Activated naive CD8-positive, alpha-beta T cell treated with anti-CD3 and anti-CD28 coated beads, Interleukin-2, amount 50 U/mL, for 24 hours (primary cell): ENCODE results near the gene CCN6.

ENCODE experiments used
- ATAC-seq: fragments of 150-1000 bp; cut with Tn5 transposase; one replicate; pipeline ENCODE4 v1.10.0; 2021
- DNase-seq: peaks from one replicate; pipeline ENCODE4 v3.0.0; 2021
- H3K27ac Mint-ChIP-seq: one replicate; pipeline ENCODE4 v1.8.0; 2021; ENCODE audit warnings: mild to moderate bottlenecking, mixed read lengths
- H3K27me3 Mint-ChIP-seq: one replicate; pipeline ENCODE4 v1.8.0; 2021; ENCODE audit warnings: mixed read lengths
- H3K36me3 Mint-ChIP-seq: one replicate; pipeline ENCODE4 v1.8.0; 2021; ENCODE audit warnings: low read depth, mixed read lengths
- H3K4me1 Mint-ChIP-seq: one replicate; pipeline ENCODE4 v1.8.0; 2021; ENCODE audit warnings: mixed read lengths
- H3K4me3 Mint-ChIP-seq: one replicate; pipeline ENCODE4 v1.8.0; 2021; ENCODE audit warnings: mild to moderate bottlenecking, moderate library complexity, mixed read lengths
- H3K9me3 Mint-ChIP-seq: one replicate; pipeline ENCODE4 v1.8.0; 2021; ENCODE audit warnings: mixed read lengths

The CCN6 gene

GRCh38 chr6:112054001-112054400 lies at the start of gene CCN6:
Gene CCN6 (plus strand): TSS chr6:112054104. CDS start chr6:112054358, 254 bp downstream.
- DNase-seq (no peak), ATAC-seq (no peak)
- H3K4me3 Mint-ChIP-seq, result no peak within 1 kb of the TSS
- peaks cover 7% of the 10 kb centered on the region for H3K27me3 Mint-ChIP-seq
- H3K27ac Mint-ChIP-seq, result no peak within 1 kb of the TSS
- H3K9me3 Mint-ChIP-seq, result no peaks in the 10 kb centered on the region
- H3K4me1 Mint-ChIP-seq, result no peaks in the 10 kb centered on the region
- no peaks in the 10 kb centered on the region for H3K36me3 Mint-ChIP-seq

- no peak for DNase-seq
- H3K36me3 Mint-ChIP-seq, result no peaks in the 10 kb centered on the region
These were observed 49.5 kb upstream of the CCN6 start for GRCh38 chr6:112004201-112005012.

GRCh38 chr6:112005013-112005371 lies 48.9 kb upstream of the CCN6 start:
- Mint-ChIP-seq H3K4me1 (peaks cover 16% of the 10 kb centered on the region), H3K27ac (no peak overlapping the region), H3K36me3 (no peaks in the 10 kb centered on the region), H3K4me3 (no peak overlapping the region), H3K9me3 (peaks cover 3% of the 10 kb centered on the region), H3K27me3 (no peaks in the 10 kb centered on the region)
- ATAC-seq (no peak), DNase-seq (no peak)

More at GRCh38 chr6:112004201-112005012, 49.5 kb upstream of the CCN6 start:
- Mint-ChIP-seq H3K27me3 (no peaks in the 10 kb centered on the region), H3K9me3 (peaks cover 3% of the 10 kb centered on the region), H3K27ac (no peak overlapping the region), H3K4me1 (peaks cover 15% of the 10 kb centered on the region), H3K4me3 (no peak overlapping the region)
- no peak for ATAC-seq

GRCh38 chr6:112007254-112007653 lies 46.6 kb upstream of the CCN6 start:
- Mint-ChIP-seq H3K36me3 (no peaks in the 10 kb centered on the region), H3K4me1 (peaks cover 30% of the 10 kb centered on the region), H3K27ac (no peak overlapping the region), H3K27me3 (no peaks in the 10 kb centered on the region), H3K9me3 (peaks cover 3% of the 10 kb centered on the region), H3K4me3 (no peak overlapping the region)
- ATAC-seq (no peak), DNase-seq (no peak)

GRCh38 chr6:112007805-112008204 lies 46.1 kb upstream of the CCN6 start:
- no peaks in the 10 kb centered on the region for H3K27me3 Mint-ChIP-seq
- no peak overlapping the region for H3K4me3 Mint-ChIP-seq
- H3K36me3 Mint-ChIP-seq, result no peaks in the 10 kb centered on the region
- ATAC-seq (peak; percentile 30), DNase-seq (no peak)
- peaks cover 33% of the 10 kb centered on the region for H3K4me1 Mint-ChIP-seq
- H3K27ac Mint-ChIP-seq, result peak overlapping the region; percentile 60
- H3K9me3 Mint-ChIP-seq, result peaks cover 2% of the 10 kb centered on the region

- no peaks in the 10 kb centered on the region for H3K36me3 Mint-ChIP-seq
- H3K27me3 Mint-ChIP-seq, result no peaks in the 10 kb centered on the region
- no peak overlapping the region for H3K27ac Mint-ChIP-seq
- H3K4me3 Mint-ChIP-seq, result no peak overlapping the region
- no peak for ATAC-seq
- peaks cover 38% of the 10 kb centered on the region for H3K4me1 Mint-ChIP-seq
- H3K9me3 Mint-ChIP-seq, result no peaks in the 10 kb centered on the region
- DNase-seq, result no peak
These were observed 45.4 kb upstream of the CCN6 start for GRCh38 chr6:112008482-112008881.

GRCh38 chr6:112010328-112010727 lies 43.6 kb upstream of the CCN6 start:
- no peak for DNase-seq
- H3K27ac Mint-ChIP-seq, result peak overlapping the region; percentile 40

GRCh38 chr6:112013051-112013450 lies 40.9 kb upstream of the CCN6 start:
- no peaks in the 10 kb centered on the region for H3K9me3 Mint-ChIP-seq

More at GRCh38 chr6:112010328-112010727, 43.6 kb upstream of the CCN6 start:
- peak; percentile 62 for ATAC-seq
- Mint-ChIP-seq H3K4me1 (peaks cover 51% of the 10 kb centered on the region), H3K27me3 (no peaks in the 10 kb centered on the region), H3K36me3 (no peaks in the 10 kb centered on the region), H3K4me3 (no peak overlapping the region), H3K9me3 (no peaks in the 10 kb centered on the region)

GRCh38 chr6:112014483-112014882 lies 39.4 kb upstream of the CCN6 start:
- Mint-ChIP-seq H3K4me3 (no peak overlapping the region), H3K27ac (peak overlapping the region; percentile 25), H3K27me3 (no peaks in the 10 kb centered on the region), H3K36me3 (no peaks in the 10 kb centered on the region), H3K9me3 (no peaks in the 10 kb centered on the region), H3K4me1 (peaks cover 74% of the 10 kb centered on the region)
- DNase-seq (no peak), ATAC-seq (no peak)

More at GRCh38 chr6:112013051-112013450, 40.9 kb upstream of the CCN6 start:
- DNase-seq (no peak), ATAC-seq (no peak)
- H3K4me3 Mint-ChIP-seq, result no peak overlapping the region
- peaks cover 70% of the 10 kb centered on the region for H3K4me1 Mint-ChIP-seq
- H3K27ac Mint-ChIP-seq, result peak overlapping the region; percentile 3
- H3K36me3 Mint-ChIP-seq, result no peaks in the 10 kb centered on the region
- no peaks in the 10 kb centered on the region for H3K27me3 Mint-ChIP-seq

- H3K27me3 Mint-ChIP-seq, result no peaks in the 10 kb centered on the region
- H3K36me3 Mint-ChIP-seq, result no peaks in the 10 kb centered on the region
- peak overlapping the region; percentile 95 for H3K27ac Mint-ChIP-seq
- H3K9me3 Mint-ChIP-seq, result no peaks in the 10 kb centered on the region
- H3K4me1 Mint-ChIP-seq, result peaks cover 67% of the 10 kb centered on the region
- no peak for DNase-seq
- H3K4me3 Mint-ChIP-seq, result peak overlapping the region; percentile 59
- ATAC-seq, result no peak
These were observed 38.2 kb upstream of the CCN6 start for GRCh38 chr6:112015725-112016124.

- peak overlapping the region; percentile 59 for H3K4me3 Mint-ChIP-seq
These were observed 37.6 kb upstream of the CCN6 start for GRCh38 chr6:112016320-112016719.

GRCh38 chr6:112017169-112017568 lies 36.7 kb upstream of the CCN6 start:
- Mint-ChIP-seq H3K4me3 (peak overlapping the region; percentile 59), H3K27me3 (no peaks in the 10 kb centered on the region), H3K9me3 (no peaks in the 10 kb centered on the region), H3K4me1 (peaks cover 60% of the 10 kb centered on the region), H3K27ac (peak overlapping the region; percentile 95), H3K36me3 (no peaks in the 10 kb centered on the region)
- peak; percentile 55 for DNase-seq
- ATAC-seq, result peak; percentile 93

More at GRCh38 chr6:112016320-112016719, 37.6 kb upstream of the CCN6 start:
- ATAC-seq (peak; percentile 83), DNase-seq (peak; percentile 69)
- Mint-ChIP-seq H3K4me1 (peaks cover 61% of the 10 kb centered on the region), H3K36me3 (no peaks in the 10 kb centered on the region), H3K27ac (peak overlapping the region; percentile 95), H3K9me3 (no peaks in the 10 kb centered on the region), H3K27me3 (no peaks in the 10 kb centered on the region)

- ATAC-seq, result no peak
- DNase-seq, result no peak
- H3K9me3 Mint-ChIP-seq, result no peaks in the 10 kb centered on the region
- H3K4me1 Mint-ChIP-seq, result peaks cover 56% of the 10 kb centered on the region
- H3K4me3 Mint-ChIP-seq, result peak overlapping the region; percentile 59
- no peaks in the 10 kb centered on the region for H3K27me3 Mint-ChIP-seq
- no peaks in the 10 kb centered on the region for H3K36me3 Mint-ChIP-seq
- H3K27ac Mint-ChIP-seq, result peak overlapping the region; percentile 95
These were observed 36.0 kb upstream of the CCN6 start for GRCh38 chr6:112017760-112018537.

GRCh38 chr6:112018619-112019416 lies 35.1 kb upstream of the CCN6 start:
- Mint-ChIP-seq H3K27me3 (no peaks in the 10 kb centered on the region), H3K27ac (peak overlapping the region; percentile 16), H3K4me3 (no peak overlapping the region), H3K4me1 (peaks cover 53% of the 10 kb centered on the region), H3K9me3 (peaks cover 4% of the 10 kb centered on the region), H3K36me3 (peaks cover 4% of the 10 kb centered on the region)
- no peak for ATAC-seq
- no peak for DNase-seq
